ENCODE data around the gene DDX28. TPM values are rescaled to one million over a fixed set of nuclear protein-coding genes. Genes with fewer than 3 reads are reported as not detected.
"Not testable (repeated sequence)": the region's sequence is repeated elsewhere in the genome, so short reads cannot be mapped to it uniquely, and the experiment has no call there.

The DDX28 gene
- total and polyA plus RNA-seq, 11 donors = 4.4 to 11.9 (median 8.8) TPM

GRCh38 chr16:67999985-68000384, 23.0 kb downstream of the DDX28 start:
- 62 to 72% (median 70%) methylated on average over 2 of the region's 2 CpGs for WGBS, 4 donors
- TF ChIP-seq POLR2A (IDR thresholded peaks at IDR 0.05) = no peak
- TF ChIP-seq, protein P1, sequence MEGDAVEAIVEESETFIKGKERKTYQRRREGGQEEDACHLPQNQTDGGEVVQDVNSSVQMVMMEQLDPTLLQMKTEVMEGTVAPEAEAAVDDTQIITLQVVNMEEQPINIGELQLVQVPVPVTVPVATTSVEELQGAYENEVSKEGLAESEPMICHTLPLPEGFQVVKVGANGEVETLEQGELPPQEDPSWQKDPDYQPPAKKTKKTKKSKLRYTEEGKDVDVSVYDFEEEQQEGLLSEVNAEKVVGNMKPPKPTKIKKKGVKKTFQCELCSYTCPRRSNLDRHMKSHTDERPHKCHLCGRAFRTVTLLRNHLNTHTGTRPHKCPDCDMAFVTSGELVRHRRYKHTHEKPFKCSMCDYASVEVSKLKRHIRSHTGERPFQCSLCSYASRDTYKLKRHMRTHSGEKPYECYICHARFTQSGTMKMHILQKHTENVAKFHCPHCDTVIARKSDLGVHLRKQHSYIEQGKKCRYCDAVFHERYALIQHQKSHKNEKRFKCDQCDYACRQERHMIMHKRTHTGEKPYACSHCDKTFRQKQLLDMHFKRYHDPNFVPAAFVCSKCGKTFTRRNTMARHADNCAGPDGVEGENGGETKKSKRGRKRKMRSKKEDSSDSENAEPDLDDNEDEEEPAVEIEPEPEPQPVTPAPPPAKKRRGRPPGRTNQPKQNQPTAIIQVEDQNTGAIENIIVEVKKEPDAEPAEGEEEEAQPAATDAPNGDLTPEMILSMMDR (IDR thresholded peaks at IDR 0.05) = no peak
- no peaks in the 10 kb centered on the region for H3K36me3 ChIP-seq
- peak; percentile 33 to 60 (median 46) for ATAC-seq
- peaks cover 0 to 57% (median 8%) of the 10 kb centered on the region in 12 donors for H3K4me1 ChIP-seq
- no peaks in the 10 kb centered on the region for H3K27me3 ChIP-seq
- intact Hi-C loops (cut with DNase I) = loop anchor here in 3 of 10 donors (10.0 kb wide), 2 partner anchors 45 to 225 kb away; no protein-coding TSS in a partner anchor
- DNase-seq = no peak
- H3K27ac ChIP-seq = peak overlapping the region in 10 of 12 donors; percentile 45 to 94 (median 65)
- H3K9me3 ChIP-seq = no peaks in the 10 kb centered on the region
- peak overlapping the region in 3 of 12 donors; percentile 15 to 56 (median 18) for H3K4me3 ChIP-seq

DNA sequence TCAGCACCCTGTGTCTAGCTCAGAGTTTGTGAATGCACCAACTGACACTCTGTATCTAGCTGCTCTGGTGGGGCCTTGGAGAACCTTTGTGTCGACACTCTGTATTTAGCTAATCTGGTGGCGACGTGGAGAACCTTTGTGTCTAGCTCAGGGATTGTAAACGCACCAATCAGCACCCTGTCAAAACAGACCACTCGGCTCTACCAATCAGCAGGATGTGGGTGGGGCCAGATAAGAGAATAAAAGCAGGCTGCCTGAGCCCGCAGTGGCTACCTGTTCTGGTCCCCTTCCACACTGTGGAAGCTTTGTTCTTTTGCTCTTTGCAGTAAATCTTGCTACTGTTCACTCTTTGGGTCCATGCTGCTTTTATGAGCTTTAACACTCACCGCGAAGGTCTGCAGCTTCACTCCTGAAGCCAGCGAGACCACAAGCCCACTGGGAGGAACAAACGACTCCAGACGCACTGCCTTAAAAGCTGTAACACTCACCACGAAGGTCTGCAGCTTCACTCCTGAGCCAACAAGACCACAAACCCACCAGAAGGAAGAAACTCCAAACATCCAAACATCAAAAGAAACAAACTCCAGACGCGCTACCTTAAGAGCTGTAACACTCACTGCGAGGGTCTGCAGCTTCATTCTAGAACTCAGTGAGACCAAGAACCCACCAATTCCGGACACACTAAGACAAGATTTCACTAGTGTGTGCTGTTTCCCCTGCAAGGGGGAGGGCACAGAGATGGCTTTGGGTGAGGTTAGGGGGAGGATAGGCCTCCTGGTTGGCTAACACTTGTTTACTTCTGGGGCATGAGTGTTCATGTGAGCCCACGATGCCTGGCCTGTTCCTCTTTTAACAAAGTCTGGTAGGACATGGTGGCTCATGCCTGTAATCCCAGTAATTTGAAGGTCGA, 24.0 kb downstream of the DDX28 start, which contains the start of gene DPEP2:
Gene DPEP2 (minus strand): TSS at position 706 of the 910 bp plus-strand sequence. CDS start 6,272 bp downstream, outside the sequence.
- intact Hi-C loops (cut with DNase I) = loop anchor here in 3 of 10 donors (10.0 kb wide), 2 partner anchors 46 to 226 kb away; no protein-coding TSS in a partner anchor
- ATAC-seq = peak; percentile 48 to 84 (median 71)

GRCh38 chr16:67998231-67998778, 24.7 kb downstream of the DDX28 start:
- intact Hi-C loops (cut with DNase I) = loop anchor here in 3 of 10 donors (10.0 kb wide), 2 partner anchors 46 to 226 kb away; no protein-coding TSS in a partner anchor
- peaks cover 0 to 62% (median 16%) of the 10 kb centered on the region in 12 donors for H3K4me1 ChIP-seq
- DNase-seq = not testable (repeated sequence)

More for the DNA sequence above, 24.0 kb downstream of the DDX28 start, which contains the start of gene DPEP2:
- H3K4me3 ChIP-seq = peak within 1 kb of the TSS in 6 of 12 donors; percentile 12 to 56 (median 27)
- WGBS, 4 donors = 75 to 83% (median 76%) methylated on average over 18 of the region's 18 CpGs
- peak within 1 kb of the TSS in 10 of 12 donors; percentile 45 to 94 (median 65) for H3K27ac ChIP-seq
- H3K9me3 ChIP-seq, H3K36me3 ChIP-seq, H3K27me3 ChIP-seq: not testable (repeated sequence)
- H3K4me1 ChIP-seq = peaks cover 0 to 55% (median 9%) of the 10 kb centered on the region in 12 donors
- peak in 2 of 5 donors; percentile 38 to 47 for DNase-seq

GRCh38 chr16:67996666-67997065, 26.4 kb downstream of the DDX28 start:
- no peaks in the 10 kb centered on the region for H3K27me3 ChIP-seq
- peaks cover 0 to under 1% (median 0%) of the 10 kb centered on the region in 9 donors for H3K36me3 ChIP-seq
- no peak overlapping the region for H3K27ac ChIP-seq
- H3K9me3 ChIP-seq = no peaks in the 10 kb centered on the region
- ATAC-seq = no peak
- no peak overlapping the region for H3K4me3 ChIP-seq
- peaks cover 0 to 64% (median 19%) of the 10 kb centered on the region in 12 donors for H3K4me1 ChIP-seq
- DNase-seq = no peak
- intact Hi-C loops (cut with DNase I) = loop anchor here in 3 of 10 donors (10.0 kb wide), 2 partner anchors 48 to 228 kb away; no protein-coding TSS in a partner anchor
- TF ChIP-seq POLR2A (IDR thresholded peaks at IDR 0.05) = no peak
- TF ChIP-seq, protein P1 (IDR thresholded peaks at IDR 0.05) = no peak
- WGBS, 4 donors = 93 to 97% (median 94%) methylated on average over 5 of the region's 5 CpGs

More at GRCh38 chr16:67998231-67998778, 24.7 kb downstream of the DDX28 start:
- 93 to 98% (median 97%) methylated on average over 18 to 36 of the region's 36 CpGs for WGBS, 4 donors
- H3K27ac ChIP-seq, H3K36me3 ChIP-seq, ATAC-seq, H3K9me3 ChIP-seq, H3K27me3 ChIP-seq: not testable (repeated sequence)
- peak overlapping the region in 2 of 12 donors; percentile 28 to 56 for H3K4me3 ChIP-seq
